Activated CD8-positive, alpha-beta T cell treated with anti-CD3 and anti-CD28 coated beads, Interleukin-2, amount 10 ng/mL, durations not matched to agents 7 days and 5 days (primary cell): ENCODE results near the gene GPR153. TPM values are rescaled to one million over a fixed set of nuclear protein-coding genes. Genes with fewer than 3 reads are reported as not detected.
A peak's percentile ranks its signal among the peaks of the same experiment; 100 is the strongest.

Source experiments
- ATAC-seq: fragments of 150-1000 bp; cut with Tn5 transposase; one replicate; pipeline ENCODE4 v1.10.0; 2021; ENCODE audit warnings: moderate library complexity
- CTCF ChIA-PET: fragments of 350-600 bp; sonication (Branson Sonifier 250); formaldehyde crosslinking; loops from one replicate; lab custom pipeline; 2021; ENCODE audit warnings: antibody characterized with exemption; lab: Charles Lee
- POLR2A ChIA-PET: fragments of 350-600 bp; sonication (Branson Sonifier 250); formaldehyde crosslinking; loops from one replicate; lab custom pipeline; 2021; ENCODE audit warnings: antibody characterized with exemption; lab: Charles Lee
- DNase-seq: peaks from one replicate; pipeline ENCODE4 v3.0.0-alpha.2; 2020
- H3K27ac Mint-ChIP-seq: one replicate; pipeline ENCODE4 v1.8.0; 2021; ENCODE audit warnings: mild to moderate bottlenecking, mixed read lengths
- H3K27me3 Mint-ChIP-seq: one replicate; pipeline ENCODE4 v1.8.0; 2021; ENCODE audit warnings: low read depth, mixed read lengths
- H3K36me3 Mint-ChIP-seq: one replicate; pipeline ENCODE4 v1.8.0; 2021; ENCODE audit warnings: low read depth, mixed read lengths
- H3K4me1 Mint-ChIP-seq: one replicate; pipeline ENCODE4 v1.8.0; 2021; ENCODE audit warnings: low read depth, mixed read lengths
- H3K4me3 Mint-ChIP-seq: one replicate; pipeline ENCODE4 v1.8.0; 2021; ENCODE audit warnings: mild to moderate bottlenecking, mixed read lengths
- H3K9me3 Mint-ChIP-seq: one replicate; pipeline ENCODE4 v1.8.0; 2022; ENCODE audit warnings: mixed read lengths; ENCODE audit not compliant: insufficient read depth
- total RNA-seq, 2 experiments: library from RNA; stranded (reverse); gene quantifications; one replicate each; pipeline ENCODE4 v1.2.3, GENCODE V29; 2021

The GPR153 gene
- total RNA-seq, 2 experiments from 2014 or later, result 0.99 to 1.0 TPM

DNA sequence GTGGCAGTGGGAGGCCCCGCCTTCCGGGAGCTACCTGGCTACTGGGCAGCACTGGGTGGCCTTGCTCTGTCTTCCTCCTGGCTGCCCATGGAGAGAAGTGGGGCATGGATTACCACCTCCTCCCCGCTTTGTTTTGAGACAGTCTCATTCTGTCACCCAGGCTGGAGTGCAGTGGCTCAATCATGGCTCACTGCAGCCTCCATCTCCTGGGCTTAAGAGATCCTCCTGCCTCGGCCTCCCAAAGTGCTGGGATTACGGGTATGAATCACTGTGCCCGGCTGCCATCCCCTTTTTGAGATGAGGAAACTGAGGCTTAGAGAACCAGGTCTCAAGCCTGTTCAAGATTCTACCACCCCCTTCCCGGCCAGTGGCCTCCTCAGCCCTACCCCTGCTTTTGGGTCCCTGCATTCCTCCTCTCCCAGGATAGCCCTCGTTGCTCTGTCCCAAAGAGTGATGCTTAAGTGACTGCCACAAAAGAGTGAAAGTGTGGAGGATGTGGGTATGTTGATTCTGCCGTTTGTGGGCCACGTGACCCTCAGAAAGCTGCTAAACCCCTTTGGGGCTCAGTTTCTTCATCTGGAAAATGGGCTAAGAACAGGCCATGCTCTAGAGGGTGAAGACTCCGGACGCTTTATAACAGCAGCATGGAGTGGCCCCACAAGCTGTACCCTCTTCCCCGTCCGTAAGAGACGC lies 9.1 kb downstream of the GPR153 start:
- H3K4me3 Mint-ChIP-seq, result no peak overlapping the region
- DNase-seq (no peak), ATAC-seq (no peak)
- no peaks in the 10 kb centered on the region for H3K36me3 Mint-ChIP-seq
- H3K27me3 Mint-ChIP-seq, result peaks cover 37% of the 10 kb centered on the region
- no peaks in the 10 kb centered on the region for H3K9me3 Mint-ChIP-seq
- ChIA-PET POLR2A (no interaction called here), CTCF (no interaction called here)
- no peak overlapping the region for H3K27ac Mint-ChIP-seq
- peaks cover 2% of the 10 kb centered on the region for H3K4me1 Mint-ChIP-seq

DNA sequence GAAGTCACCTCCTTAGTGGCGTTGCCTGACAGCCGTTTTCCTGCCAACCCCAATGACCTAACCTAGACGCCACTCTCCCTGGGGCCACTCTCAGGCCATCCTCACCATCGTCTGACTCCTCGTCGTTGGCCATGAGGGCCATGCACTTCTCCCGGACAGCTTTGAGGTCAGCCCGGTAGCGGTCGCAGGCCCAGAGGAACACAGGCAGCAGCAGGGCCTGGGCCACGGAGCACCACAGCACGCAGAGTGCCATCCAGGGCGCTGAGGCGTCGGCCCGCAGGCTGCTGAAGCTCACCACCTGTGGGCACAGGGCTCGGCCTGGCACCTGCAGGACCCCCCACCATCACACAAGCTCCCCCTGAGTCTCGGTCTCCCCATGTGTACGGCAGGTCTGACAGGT lies 9.7 kb downstream of the GPR153 start:
- DNase-seq (no peak), ATAC-seq (no peak)
- ChIA-PET POLR2A (no interaction called here), CTCF (no interaction called here)
- H3K27ac Mint-ChIP-seq, result no peak overlapping the region
- no peaks in the 10 kb centered on the region for H3K36me3 Mint-ChIP-seq
- H3K9me3 Mint-ChIP-seq, result no peaks in the 10 kb centered on the region
- peaks cover 8% of the 10 kb centered on the region for H3K4me1 Mint-ChIP-seq
- H3K4me3 Mint-ChIP-seq, result no peak overlapping the region
- peaks cover 42% of the 10 kb centered on the region for H3K27me3 Mint-ChIP-seq

DNA sequence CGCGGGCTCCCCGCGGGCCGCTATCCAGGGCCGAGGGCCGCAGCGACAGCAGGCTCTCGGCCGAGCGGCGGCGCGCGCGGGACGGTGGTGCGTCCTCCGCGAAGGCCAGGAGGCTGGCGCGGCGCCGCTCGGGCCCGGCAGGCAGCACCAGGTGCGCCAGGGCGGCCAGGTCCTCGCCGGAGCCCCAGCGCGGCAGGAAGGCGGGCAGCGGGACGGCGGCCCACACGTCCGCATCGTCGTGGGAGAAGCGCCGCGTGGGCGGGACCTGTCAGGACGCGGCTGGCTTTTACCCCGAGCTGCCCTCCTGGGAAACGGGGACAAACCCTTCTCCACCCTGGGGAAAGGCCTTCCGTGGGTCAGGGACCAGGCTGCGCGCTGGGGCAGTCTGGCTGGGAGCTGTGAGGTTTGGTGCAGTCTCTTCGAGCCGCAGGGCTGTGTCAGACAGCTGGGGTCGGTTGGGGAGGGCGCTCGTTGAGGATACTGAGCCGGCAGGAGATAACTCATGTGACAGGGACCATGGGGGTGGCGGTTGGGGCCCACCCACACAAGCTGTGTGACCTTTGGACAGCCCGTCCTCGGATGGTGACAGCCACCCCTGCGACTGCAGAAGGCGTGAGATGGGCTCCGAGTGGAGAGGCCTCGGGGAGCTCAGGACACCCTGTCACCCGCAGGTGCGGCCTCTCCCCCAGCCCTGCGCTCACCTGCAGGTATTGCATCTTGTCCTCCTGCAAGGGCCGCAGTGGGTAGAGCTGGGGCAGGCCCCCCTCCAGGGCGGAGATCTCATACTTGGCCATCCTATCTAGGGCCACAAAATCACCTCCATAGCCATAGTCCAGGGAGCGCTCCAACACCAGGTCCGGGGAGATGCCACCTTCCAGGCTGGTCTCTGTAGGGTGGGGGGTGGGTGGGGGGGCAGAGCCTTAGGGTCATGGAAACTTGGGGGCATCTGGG lies 10.9 kb downstream of the GPR153 start:
- ChIA-PET CTCF (interaction anchor here (0.5 kb wide), 1 partner anchor 55 kb away, joined by 3 read pairs; no protein-coding TSS in a partner anchor), POLR2A (no interaction called here)
- Mint-ChIP-seq H3K27me3 (peaks cover 43% of the 10 kb centered on the region), H3K4me3 (no peak overlapping the region), H3K27ac (no peak overlapping the region), H3K4me1 (peaks cover 12% of the 10 kb centered on the region), H3K9me3 (no peaks in the 10 kb centered on the region), H3K36me3 (no peaks in the 10 kb centered on the region)
- ATAC-seq (no peak), DNase-seq (no peak)

DNA sequence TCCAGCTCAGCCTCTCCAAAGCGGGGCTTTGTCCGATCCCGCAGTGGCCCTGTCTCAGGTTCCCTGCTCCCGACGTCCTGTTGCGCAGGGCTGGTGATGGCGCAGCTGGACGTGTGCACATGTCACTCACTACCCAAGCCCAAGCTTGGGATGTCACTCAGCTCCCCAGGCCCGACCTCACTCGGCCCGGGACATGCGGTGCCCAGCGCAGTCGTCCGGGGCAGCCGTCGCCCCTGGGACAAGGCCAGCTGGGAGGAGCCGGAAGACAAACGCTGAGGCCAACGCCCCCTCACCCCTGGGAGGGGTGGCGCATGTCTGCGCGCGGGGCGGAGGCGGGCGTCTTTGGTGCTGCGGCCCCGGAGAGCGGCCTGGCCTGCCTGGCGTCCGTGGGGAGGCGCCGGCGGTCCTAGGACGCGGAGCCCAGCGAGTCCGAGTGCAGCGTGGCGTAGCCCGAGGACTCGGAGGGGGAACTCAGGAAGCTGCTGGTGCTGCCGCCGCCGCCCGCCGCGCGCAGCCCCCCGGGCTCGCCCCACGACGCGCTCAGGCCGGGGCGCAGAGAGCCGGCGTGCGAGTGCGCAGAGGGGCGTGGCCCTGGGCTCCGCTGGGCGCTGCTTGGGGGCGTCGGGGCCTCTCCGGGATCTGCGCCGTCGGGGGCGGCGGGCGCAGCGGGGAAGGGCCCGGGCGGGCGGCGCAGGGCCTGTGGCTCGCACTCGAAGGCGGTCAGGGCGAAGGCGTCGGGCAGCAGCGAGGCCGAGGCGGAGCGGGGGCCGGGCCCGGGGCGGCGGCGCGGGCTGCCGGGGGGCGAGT lies 11.8 kb downstream of the GPR153 start:
- Mint-ChIP-seq H3K9me3 (no peaks in the 10 kb centered on the region), H3K27ac (no peak overlapping the region), H3K4me3 (no peak overlapping the region), H3K27me3 (peaks cover 50% of the 10 kb centered on the region), H3K4me1 (peaks cover 12% of the 10 kb centered on the region), H3K36me3 (no peaks in the 10 kb centered on the region)
- ATAC-seq (no peak), DNase-seq (no peak)
- ChIA-PET CTCF (interaction anchor here (3.4 to 5.1 kb wide), 5 partner anchors 12 to 154 kb away, joined by 18 to 73 read pairs (median 30); partner anchors contain the start of genes ACOT7 and ICMT), POLR2A (no interaction called here)

DNA sequence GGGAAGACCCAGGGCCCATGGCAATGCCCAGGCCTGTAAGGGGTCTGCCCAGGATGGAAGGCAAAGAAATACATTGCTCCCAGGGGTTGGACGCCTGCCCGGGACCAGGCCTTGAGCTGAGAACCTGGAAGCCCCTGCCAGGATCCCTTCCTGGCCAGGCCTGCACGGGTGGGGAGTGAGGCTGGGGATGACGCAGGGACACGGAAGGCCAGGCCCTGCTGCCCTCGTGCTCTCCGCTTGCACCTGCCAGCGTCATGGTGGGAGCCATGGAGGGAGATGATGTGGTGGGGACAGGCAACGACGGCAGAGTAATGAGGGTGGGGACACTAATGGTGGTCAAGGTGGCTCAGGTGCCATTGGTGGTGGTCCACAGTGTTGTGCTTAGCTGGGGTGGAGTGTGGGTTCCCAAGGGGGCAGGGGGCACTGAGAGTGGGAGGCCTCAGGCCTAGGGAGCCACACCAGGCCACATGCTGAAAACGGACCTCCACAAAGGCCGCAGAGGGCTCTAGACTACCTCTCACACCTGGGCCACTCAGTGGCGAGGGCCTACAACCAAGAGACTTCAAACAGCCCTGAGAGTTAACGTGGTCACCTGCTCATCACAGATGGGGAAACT lies 12.6 kb downstream of the GPR153 start:
- H3K4me3 Mint-ChIP-seq, result no peak overlapping the region
- ChIA-PET POLR2A (no interaction called here), CTCF (interaction anchor here (0.9 to 5.1 kb wide), 11 partner anchors 12 to 232 kb away, joined by 3 to 73 read pairs (median 6); partner anchors contain the start of genes ACOT7 and ICMT)
- H3K27me3 Mint-ChIP-seq, result peaks cover 58% of the 10 kb centered on the region
- no peak for ATAC-seq
- no peaks in the 10 kb centered on the region for H3K36me3 Mint-ChIP-seq
- no peaks in the 10 kb centered on the region for H3K9me3 Mint-ChIP-seq
- H3K27ac Mint-ChIP-seq, result no peak overlapping the region
- DNase-seq, result no peak
- peaks cover 12% of the 10 kb centered on the region for H3K4me1 Mint-ChIP-seq

DNA sequence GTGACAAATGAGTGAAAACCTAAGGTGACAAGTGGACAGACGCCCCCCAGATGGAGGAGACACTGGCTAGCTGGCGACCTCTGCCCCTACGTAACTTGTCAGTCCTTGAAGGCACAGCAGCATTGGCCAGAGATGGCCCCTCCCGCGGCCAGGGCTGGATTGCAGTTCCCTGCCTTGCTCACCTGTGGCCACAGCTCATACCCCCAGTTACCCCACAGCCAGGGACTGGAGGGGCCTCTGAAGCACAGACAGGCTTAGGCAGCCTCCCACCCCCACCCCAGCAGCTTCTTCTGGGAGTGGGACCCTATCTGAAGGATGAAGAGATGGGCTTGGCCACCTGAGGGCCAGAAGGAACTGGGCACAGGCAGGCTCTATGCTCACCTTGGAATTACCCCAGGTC lies 13.2 kb downstream of the GPR153 start:
- POLR2A ChIA-PET, result no interaction called here
- Mint-ChIP-seq H3K27me3 (peaks cover 61% of the 10 kb centered on the region), H3K36me3 (no peaks in the 10 kb centered on the region), H3K4me1 (peaks cover 12% of the 10 kb centered on the region), H3K27ac (no peak overlapping the region), H3K4me3 (no peak overlapping the region), H3K9me3 (no peaks in the 10 kb centered on the region)
- DNase-seq (no peak), ATAC-seq (no peak)
- CTCF ChIA-PET, result interaction anchor here (0.8 to 5.1 kb wide), 23 partner anchors 11 to 306 kb away, joined by 3 to 73 read pairs (median 7); partner anchors contain the start of genes ACOT7, ICMT, RNF207 and RPL22

DNA sequence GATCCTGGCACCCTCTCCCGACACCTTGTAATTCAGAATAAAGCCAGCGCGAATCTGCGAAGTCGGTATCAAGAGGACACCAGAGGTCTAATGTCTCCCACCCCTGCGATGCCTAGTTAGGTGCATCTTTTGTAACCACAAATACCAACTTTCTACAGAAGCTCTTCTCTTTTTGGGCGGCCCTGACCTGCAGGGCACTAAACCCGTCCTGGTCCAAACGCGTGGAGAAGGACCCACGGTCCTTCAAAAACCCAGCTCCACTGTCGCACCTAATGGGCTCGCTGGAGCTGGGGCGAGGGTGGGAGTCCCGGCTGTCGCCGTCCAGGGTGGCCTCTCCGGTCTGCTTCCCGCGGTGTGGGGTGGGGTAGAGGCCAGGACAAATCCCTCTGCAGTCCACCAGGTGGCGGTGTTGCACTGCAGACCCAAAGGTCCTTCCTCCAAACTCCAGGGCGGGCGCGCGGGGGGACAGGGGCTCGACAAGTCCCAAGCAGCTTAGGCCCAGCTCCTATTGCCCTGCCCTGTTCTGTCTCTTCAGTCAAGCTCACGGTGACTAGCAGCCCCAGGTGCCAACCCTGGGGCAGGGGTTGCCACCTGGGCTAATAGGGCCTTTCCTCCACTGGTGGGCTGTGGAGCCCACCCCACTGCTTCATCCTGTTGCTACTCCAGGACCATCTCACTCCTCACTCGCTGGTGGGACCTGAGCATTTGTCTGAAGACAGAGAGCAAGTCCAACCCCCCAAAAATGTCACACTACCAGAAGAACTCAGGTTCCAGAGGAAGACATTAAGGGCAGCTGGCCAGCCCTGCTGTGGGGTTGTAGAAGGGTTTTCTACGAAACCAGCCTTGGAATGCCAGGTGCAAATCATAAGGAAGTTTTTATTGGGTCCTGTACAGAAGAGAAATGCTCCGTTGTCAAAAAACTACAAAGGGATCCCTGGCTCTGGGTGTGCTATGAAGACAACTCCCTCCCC lies 14.1 kb downstream of the GPR153 start:
- no peak overlapping the region for H3K27ac Mint-ChIP-seq
- H3K27me3 Mint-ChIP-seq, result peaks cover 58% of the 10 kb centered on the region
- no peaks in the 10 kb centered on the region for H3K9me3 Mint-ChIP-seq
- peaks cover 10% of the 10 kb centered on the region for H3K4me1 Mint-ChIP-seq
- ATAC-seq (peak; percentile 64), DNase-seq (peak; percentile 85)
- ChIA-PET POLR2A (interaction anchor here (1.0 kb wide), 2 partner anchors 157 to 243 kb away, joined by 3 read pairs; no protein-coding TSS in a partner anchor), CTCF (interaction anchor here (0.6 to 5.1 kb wide), 55 partner anchors 9 to 306 kb away, joined by 3 to 73 read pairs (median 4); partner anchors contain the start of genes ACOT7, GPR153, HES2 and ICMT)
- no peaks in the 10 kb centered on the region for H3K36me3 Mint-ChIP-seq
- H3K4me3 Mint-ChIP-seq, result peak overlapping the region; percentile 57

DNA sequence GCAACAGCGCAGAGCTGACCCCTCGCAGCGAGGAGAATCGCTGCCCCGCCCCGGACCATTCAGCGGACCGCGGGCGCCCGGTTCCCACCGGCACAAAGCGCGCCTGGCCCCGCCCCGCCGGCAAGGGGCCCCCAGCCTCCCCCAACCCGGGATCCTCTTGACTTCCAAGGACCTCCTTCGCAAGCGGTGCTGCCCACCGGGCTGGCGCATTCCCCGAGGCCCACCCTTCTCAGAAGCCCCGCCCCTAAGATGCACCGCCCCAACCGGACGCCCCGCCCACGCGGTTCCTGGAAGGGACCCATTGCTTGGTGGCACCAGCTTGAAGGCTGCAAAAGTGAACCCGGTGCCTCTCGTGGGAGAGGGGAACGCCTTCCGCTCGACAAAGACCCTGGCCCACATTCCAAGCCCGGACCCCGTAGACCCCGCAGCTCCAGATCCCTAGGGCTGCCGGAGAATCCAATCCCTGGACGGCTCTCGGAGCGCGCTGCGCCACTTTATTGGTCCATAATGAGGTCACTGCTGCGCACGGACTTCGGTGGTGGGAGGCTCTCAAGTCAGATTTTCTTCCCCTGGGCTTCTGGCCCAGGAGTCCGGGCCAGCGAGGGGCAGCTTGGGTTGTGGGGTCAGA lies 14.9 kb downstream of the GPR153 start:
- Mint-ChIP-seq H3K27me3 (peaks cover 62% of the 10 kb centered on the region), H3K27ac (no peak overlapping the region), H3K36me3 (no peaks in the 10 kb centered on the region), H3K4me1 (peaks cover 16% of the 10 kb centered on the region), H3K9me3 (no peaks in the 10 kb centered on the region), H3K4me3 (no peak overlapping the region)
- ATAC-seq (peak; percentile 21), DNase-seq (peak; percentile 73)
- ChIA-PET POLR2A (interaction anchor here (1.0 kb wide), 2 partner anchors 157 to 244 kb away, joined by 3 read pairs; no protein-coding TSS in a partner anchor), CTCF (interaction anchor here (0.6 to 5.1 kb wide), 45 partner anchors 9 to 307 kb away, joined by 3 to 73 read pairs (median 5); partner anchors contain the start of genes ACOT7, GPR153, HES2 and ICMT)

DNA sequence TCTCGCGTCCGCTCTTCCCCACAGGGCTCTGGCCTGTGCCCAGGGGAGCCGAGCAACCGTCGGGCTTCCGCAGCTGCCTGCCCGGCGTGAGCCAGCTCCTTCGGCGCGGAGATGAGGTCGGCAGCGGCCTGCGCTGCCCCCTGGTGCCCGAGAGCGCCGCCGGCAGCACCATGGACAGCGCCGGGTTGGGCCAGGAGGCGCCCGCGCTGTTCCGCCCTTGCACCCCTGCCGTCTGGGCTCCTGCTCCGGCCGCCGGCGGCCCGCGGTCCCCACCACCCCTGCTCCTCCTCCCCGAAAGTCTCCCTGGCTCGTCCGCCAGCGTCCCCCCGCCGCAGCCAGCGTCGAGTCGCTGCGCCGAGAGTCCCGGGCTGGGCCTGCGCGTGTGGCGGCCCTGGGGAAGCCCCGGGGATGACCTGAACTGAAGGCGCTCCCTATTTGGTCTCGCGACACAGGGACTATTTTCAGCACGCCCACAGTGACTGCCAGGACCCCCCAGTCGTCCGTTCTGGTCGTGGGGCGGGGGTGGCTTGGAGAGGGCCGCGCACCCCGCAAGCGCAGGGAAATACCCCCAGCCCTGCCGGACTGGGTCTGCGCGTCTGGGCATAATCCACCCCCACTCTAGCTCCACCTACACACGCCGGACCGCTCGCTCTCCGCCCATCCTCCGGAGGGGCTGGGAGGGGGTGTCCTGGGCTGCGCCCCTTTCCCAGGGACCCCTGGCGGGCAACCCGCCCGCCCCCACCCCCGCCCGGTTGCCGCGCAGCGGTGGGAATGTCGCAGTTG lies 15.6 kb downstream of the GPR153 start:
- peak; percentile 85 for DNase-seq
- H3K9me3 Mint-ChIP-seq, result no peaks in the 10 kb centered on the region
- H3K4me1 Mint-ChIP-seq, result peaks cover 16% of the 10 kb centered on the region
- no peak overlapping the region for H3K27ac Mint-ChIP-seq
- POLR2A ChIA-PET, result interaction anchor here (1.0 kb wide), 1 partner anchor 158 kb away, joined by 3 read pairs; no protein-coding TSS in a partner anchor
- ATAC-seq, result peak; percentile 81
- H3K27me3 Mint-ChIP-seq, result peaks cover 60% of the 10 kb centered on the region
- CTCF ChIA-PET, result interaction anchor here (0.6 to 5.1 kb wide), 29 partner anchors 8 to 209 kb away, joined by 3 to 73 read pairs (median 4); partner anchors contain the start of genes ACOT7, GPR153, ICMT and RNF207
- H3K36me3 Mint-ChIP-seq, result no peaks in the 10 kb centered on the region
- no peak overlapping the region for H3K4me3 Mint-ChIP-seq
